PC-3 (cell line): ENCODE measurements around the gene GPC5.

Source experiments
- CTCF ChIP-seq: fragments of 300-600 bp; sonication (generic); conservative IDR thresholded peaks from 2 replicates; pipeline ENCODE4 v1.5.1; 2017; ENCODE audit warnings: antibody characterized with exemption, low read depth, mild to moderate bottlenecking, low read length
- EZH2 ChIP-seq: fragments of 300-600 bp; sonication (generic); IDR thresholded peaks from one replicate; pipeline ENCODE4 v1.6.1; 2017; ENCODE audit warnings: antibody characterized with exemption, mild to moderate bottlenecking, low read length; ENCODE audit not compliant: unreplicated experiment
- EZH2phosphoT487 ChIP-seq: fragments of 300-600 bp; sonication (generic); IDR thresholded peaks from 2 replicates; pipeline ENCODE4 v1.6.1; 2018; ENCODE audit warnings: mild to moderate bottlenecking, antibody characterized with exemption, low read length, borderline replicate concordance

GRCh38 chr13:92804926-92805325 is 1406.5 kb downstream of the GPC5 start:
- TF ChIP-seq CTCF (no peak), EZH2 (no peak), EZH2phosphoT487 (no peak)
